Trophoblast cell (in vitro differentiated cells and primary cell): ENCODE data around the gene CAPN15.
A peak's percentile ranks its signal among the peaks of the same experiment; 100 is the strongest.

ENCODE experiments used
- DNase-seq, 2 donors: peaks; one replicate each; pipeline ENCODE4 v3.0.0-alpha.2; 2016
- H2AFZ ChIP-seq: 2 replicates; pipeline ENCODE4 v1.6.1; 2013; ENCODE audit warnings: low read length, moderate library complexity, mild to moderate bottlenecking; ENCODE audit not compliant: insufficient read depth, poor library complexity
- H2AK5ac ChIP-seq: 2 replicates; pipeline ENCODE4 v1.6.1; 2013; ENCODE audit warnings: mild to moderate bottlenecking, low read length
- H2BK120ac ChIP-seq: 2 replicates; pipeline ENCODE4 v1.6.1; 2013; ENCODE audit warnings: low read length, mild to moderate bottlenecking, moderate library complexity; ENCODE audit not compliant: insufficient read depth, poor library complexity
- H2BK12ac ChIP-seq: 2 replicates; pipeline ENCODE4 v1.6.1; 2013; ENCODE audit warnings: mild to moderate bottlenecking, low read length, moderate library complexity
- H2BK5ac ChIP-seq: 2 replicates; pipeline ENCODE4 v1.6.1; 2013; ENCODE audit warnings: low read length, low read depth, moderate library complexity, mild to moderate bottlenecking; ENCODE audit not compliant: poor library complexity
- H3K14ac ChIP-seq: 2 replicates; pipeline ENCODE4 v1.6.1; 2013; ENCODE audit warnings: mild to moderate bottlenecking, low read length
- H3K18ac ChIP-seq: 2 replicates; pipeline ENCODE4 v1.6.1; 2013; ENCODE audit warnings: mild to moderate bottlenecking, low read length
- H3K23ac ChIP-seq: 2 replicates; pipeline ENCODE4 v1.6.1; 2013; ENCODE audit warnings: low read length
- H3K27ac ChIP-seq: 2 replicates; pipeline ENCODE4 v1.5.1; 2013; ENCODE audit warnings: low read depth, mild to moderate bottlenecking, inconsistent platforms, low read length, moderate library complexity
- H3K27me3 ChIP-seq: 2 replicates; pipeline ENCODE4 v1.6.1; 2013; ENCODE audit warnings: inconsistent platforms, mild to moderate bottlenecking, low read length, moderate library complexity; ENCODE audit not compliant: insufficient read depth
- H3K36me3 ChIP-seq, 2 experiments: 1 replicate in 1 of 2; 2 replicates in 1 of 2; pipeline ENCODE4 v1.6.1; 2013; ENCODE audit warnings: low read length in 2 of 2, mild to moderate bottlenecking in 2 of 2, moderate library complexity in 1 of 2; ENCODE audit not compliant: insufficient read depth in 2 of 2, control insufficient read depth in 1 of 2
- H3K4ac ChIP-seq: 2 replicates; pipeline ENCODE4 v1.6.1; 2013; ENCODE audit warnings: low read depth, mild to moderate bottlenecking, low read length, moderate library complexity
- H3K4me1 ChIP-seq, 2 experiments: 1 replicate in 1 of 2; 2 replicates in 1 of 2; pipeline ENCODE4 v1.6.1; 2013; ENCODE audit warnings: low read length in 2 of 2, mild to moderate bottlenecking in 2 of 2, moderate library complexity in 1 of 2; ENCODE audit not compliant: insufficient read depth in 2 of 2, control insufficient read depth in 1 of 2
- H3K4me2 ChIP-seq: 2 replicates; pipeline ENCODE4 v1.6.1; 2013; ENCODE audit warnings: inconsistent platforms, mild to moderate bottlenecking, low read length, moderate library complexity
- H3K4me3 ChIP-seq: 2 replicates; pipeline ENCODE4 v1.5.1; 2013; ENCODE audit warnings: mild to moderate bottlenecking, low read depth, low read length, inconsistent platforms
- H3K79me1 ChIP-seq: one replicate; pipeline ENCODE4 v1.6.1; 2013; ENCODE audit warnings: low read length
- H3K79me2 ChIP-seq: 2 replicates; pipeline ENCODE4 v1.6.1; 2013; ENCODE audit warnings: low read length, mild to moderate bottlenecking; ENCODE audit not compliant: control insufficient read depth, insufficient read depth, poor library complexity
- H3K9ac ChIP-seq: 2 replicates; pipeline ENCODE4 v1.6.1; 2013; ENCODE audit warnings: mild to moderate bottlenecking, low read length
- H3K9me3 ChIP-seq: 2 replicates; pipeline ENCODE4 v1.6.1; 2013; ENCODE audit warnings: low read depth, mild to moderate bottlenecking, control low read depth, inconsistent platforms, low read length; ENCODE audit not compliant: insufficient read depth
- H4K12ac ChIP-seq: 2 replicates; pipeline ENCODE4 v1.6.1; 2013; ENCODE audit warnings: low read depth, mild to moderate bottlenecking, low read length, moderate library complexity
- H4K8ac ChIP-seq: 2 replicates; pipeline ENCODE4 v1.6.1; 2013; ENCODE audit warnings: low read depth, mild to moderate bottlenecking, low read length, moderate library complexity
- H4K91ac ChIP-seq: one replicate; pipeline ENCODE4 v1.6.1; 2013; ENCODE audit warnings: low read depth, mild to moderate bottlenecking, low read length, moderate library complexity
- WGBS: extraction: QIAGEN DNeasy Blood & Tissue Kit; methylation state at CpG from one replicate; pipeline ENCODE4 v1.1.7; 2013; ENCODE audit warnings: missing lambda C conversion rate; ENCODE audit not compliant: insufficient read length, insufficient coverage; ENCODE audit errors: extremely low coverage; 5-methylcytosine and 5-hydroxymethylcytosine counted together

CAPN15 gene

GRCh38 chr16:489606-490005 lies 37.9 kb upstream of the CAPN15 start:
- H3K27ac ChIP-seq = no peak overlapping the region
- no peaks in the 10 kb centered on the region for H3K9me3 ChIP-seq
- H3K79me1 ChIP-seq = no peaks in the 10 kb centered on the region
- no peak overlapping the region for H2AFZ ChIP-seq
- DNase-seq = no peak
- no peak overlapping the region for H3K4me3 ChIP-seq
- H2AK5ac ChIP-seq = no peak overlapping the region
- H4K8ac ChIP-seq = no peak overlapping the region
- H4K12ac ChIP-seq = no peak overlapping the region
- no CpG with 5 or more reads among the region's 16 CpGs for WGBS
- H3K4me2 ChIP-seq = no peak overlapping the region
- no peak overlapping the region for H4K91ac ChIP-seq
- H3K4me1 ChIP-seq = no peaks in the 10 kb centered on the region
- peaks cover 1% of the 10 kb centered on the region for H3K79me2 ChIP-seq
- no peak overlapping the region for H2BK5ac ChIP-seq
- no peak overlapping the region for H3K23ac ChIP-seq
- no peak overlapping the region for H3K9ac ChIP-seq
- peaks cover 14 to 19% of the 10 kb centered on the region in 2 experiments for H3K36me3 ChIP-seq
- H2BK120ac ChIP-seq = no peak overlapping the region
- H3K14ac ChIP-seq = no peak overlapping the region
- H3K4ac ChIP-seq = no peak overlapping the region
- no peaks in the 10 kb centered on the region for H3K27me3 ChIP-seq
- H3K18ac ChIP-seq = no peak overlapping the region
- no peak overlapping the region for H2BK12ac ChIP-seq

- Histone ChIP-seq H2BK12ac (no peak overlapping the region), H3K4ac (no peak overlapping the region), H3K9me3 (no peaks in the 10 kb centered on the region), H3K14ac (no peak overlapping the region), H4K91ac (no peak overlapping the region), H3K23ac (no peak overlapping the region), H2AFZ (no peak overlapping the region), H2AK5ac (no peak overlapping the region), H3K27ac (no peak overlapping the region), H2BK120ac (no peak overlapping the region), H4K8ac (no peak overlapping the region), H3K79me2 (no peaks in the 10 kb centered on the region), H3K36me3 (peaks cover 14 to 19% of the 10 kb centered on the region in 2 experiments), H3K79me1 (no peaks in the 10 kb centered on the region), H3K4me3 (no peak overlapping the region), H2BK5ac (no peak overlapping the region), H4K12ac (no peak overlapping the region), H3K27me3 (no peaks in the 10 kb centered on the region), H3K4me1 (no peaks in the 10 kb centered on the region), H3K9ac (no peak overlapping the region), H3K18ac (no peak overlapping the region), H3K4me2 (no peak overlapping the region)
- WGBS = no CpG with 5 or more reads among the region's 10 CpGs
- DNase-seq = no peak
Observed at GRCh38 chr16:490768-491167, 36.7 kb upstream of the CAPN15 start.

- no peak overlapping the region for H3K9ac ChIP-seq
- no peak overlapping the region for H3K23ac ChIP-seq
Observed at GRCh38 chr16:491220-491919, 36.1 kb upstream of the CAPN15 start.

GRCh38 chr16:492211-492875 lies 35.2 kb upstream of the CAPN15 start:
- H3K18ac ChIP-seq = no peak overlapping the region
- H4K91ac ChIP-seq = peak overlapping the region; percentile 18
- no CpG with 5 or more reads among the region's 30 CpGs for WGBS
- no peak overlapping the region for H2BK120ac ChIP-seq
- no peak overlapping the region for H4K8ac ChIP-seq
- no peaks in the 10 kb centered on the region for H3K79me1 ChIP-seq
- no peaks in the 10 kb centered on the region for H3K27me3 ChIP-seq
- H2AFZ ChIP-seq = no peak overlapping the region
- no peak overlapping the region for H3K4me3 ChIP-seq
- H3K27ac ChIP-seq = no peak overlapping the region
- no peak overlapping the region for H2BK5ac ChIP-seq
- no peaks in the 10 kb centered on the region for H3K9me3 ChIP-seq
- DNase-seq = peak in 1 of 2 donors; percentile 37
- no peak overlapping the region for H2AK5ac ChIP-seq
- no peak overlapping the region for H3K14ac ChIP-seq
- H3K4me2 ChIP-seq = no peak overlapping the region
- H3K23ac ChIP-seq = no peak overlapping the region
- H2BK12ac ChIP-seq = no peak overlapping the region
- no peak overlapping the region for H3K9ac ChIP-seq
- peaks cover 16 to 21% of the 10 kb centered on the region in 2 experiments for H3K36me3 ChIP-seq
- H3K4me1 ChIP-seq = peaks cover 0 to 4% of the 10 kb centered on the region in 2 experiments
- no peak overlapping the region for H4K12ac ChIP-seq
- H3K79me2 ChIP-seq = no peaks in the 10 kb centered on the region
- no peak overlapping the region for H3K4ac ChIP-seq

More at GRCh38 chr16:491220-491919, 36.1 kb upstream of the CAPN15 start:
- H3K4me1 ChIP-seq = peaks cover 0 to 2% of the 10 kb centered on the region in 2 experiments
- no CpG with 5 or more reads among the region's 19 CpGs for WGBS
- H3K9me3 ChIP-seq = no peaks in the 10 kb centered on the region
- no peak overlapping the region for H3K4me2 ChIP-seq
- no peak for DNase-seq
- no peaks in the 10 kb centered on the region for H3K79me2 ChIP-seq
- no peak overlapping the region for H3K4ac ChIP-seq
- H2BK12ac ChIP-seq = no peak overlapping the region
- no peak overlapping the region for H4K91ac ChIP-seq
- no peak overlapping the region for H3K18ac ChIP-seq
- H3K14ac ChIP-seq = no peak overlapping the region
- no peak overlapping the region for H2BK5ac ChIP-seq
- no peak overlapping the region for H3K27ac ChIP-seq
- no peaks in the 10 kb centered on the region for H3K79me1 ChIP-seq
- H2BK120ac ChIP-seq = no peak overlapping the region
- H3K27me3 ChIP-seq = no peaks in the 10 kb centered on the region
- no peak overlapping the region for H3K4me3 ChIP-seq
- no peak overlapping the region for H4K12ac ChIP-seq
- H3K36me3 ChIP-seq = peaks cover 16 to 19% of the 10 kb centered on the region in 2 experiments
- no peak overlapping the region for H2AFZ ChIP-seq
- H2AK5ac ChIP-seq = no peak overlapping the region
- H4K8ac ChIP-seq = no peak overlapping the region
